Activated CD4-positive, CD25-positive, alpha-beta regulatory T cell treated with anti-CD3 and anti-CD28 coated beads, Interleukin-2, amount 50 U/mL, for 72 hours (primary cell): ENCODE results near the gene ZBTB16.

Experiments used
- DNase-seq: peaks from one replicate; pipeline ENCODE4 v3.0.0; 2021

Gene ZBTB16

GRCh38 chr11:114289779-114290178 lies 230.3 kb downstream of the ZBTB16 start:
- DNase-seq, result no peak

DNA sequence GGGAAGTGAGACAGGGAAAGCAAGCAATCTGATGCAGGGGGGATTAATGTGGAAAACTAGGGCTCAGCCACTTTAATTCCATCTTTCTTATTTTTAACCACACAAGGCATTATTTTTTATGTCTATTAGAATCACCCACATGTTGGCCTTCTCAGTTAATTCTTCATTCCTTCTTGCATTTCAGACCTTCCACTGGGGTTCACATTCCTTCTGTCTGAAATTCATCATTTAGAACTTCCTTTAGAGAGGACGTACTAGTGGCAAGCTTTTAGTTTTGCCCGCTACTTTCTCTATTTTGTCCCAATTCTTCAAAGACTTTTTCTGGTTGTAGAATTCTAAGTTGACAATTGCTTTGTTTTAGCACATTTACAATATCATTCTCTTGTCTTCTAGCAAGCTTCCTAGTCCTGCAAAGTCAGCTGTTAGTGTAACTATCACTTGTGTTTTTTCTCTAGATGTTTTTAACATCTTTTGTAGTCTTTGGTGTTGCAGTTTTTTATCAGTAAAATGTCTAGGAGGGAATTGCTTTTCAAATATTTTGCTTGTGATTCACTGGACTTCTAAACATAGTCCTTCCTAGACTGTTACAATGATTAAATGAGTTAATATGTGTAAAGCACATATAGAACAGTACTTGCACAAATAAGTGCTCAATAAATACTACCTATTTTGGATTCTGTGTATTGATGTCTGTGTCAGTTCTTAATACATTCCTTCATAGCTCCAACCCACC lies 231.2 kb downstream of the ZBTB16 start:
- no peak for DNase-seq

- DNase-seq, result no peak
Measured at GRCh38 chr11:114291381-114291780, 231.9 kb downstream of the ZBTB16 start.

DNA sequence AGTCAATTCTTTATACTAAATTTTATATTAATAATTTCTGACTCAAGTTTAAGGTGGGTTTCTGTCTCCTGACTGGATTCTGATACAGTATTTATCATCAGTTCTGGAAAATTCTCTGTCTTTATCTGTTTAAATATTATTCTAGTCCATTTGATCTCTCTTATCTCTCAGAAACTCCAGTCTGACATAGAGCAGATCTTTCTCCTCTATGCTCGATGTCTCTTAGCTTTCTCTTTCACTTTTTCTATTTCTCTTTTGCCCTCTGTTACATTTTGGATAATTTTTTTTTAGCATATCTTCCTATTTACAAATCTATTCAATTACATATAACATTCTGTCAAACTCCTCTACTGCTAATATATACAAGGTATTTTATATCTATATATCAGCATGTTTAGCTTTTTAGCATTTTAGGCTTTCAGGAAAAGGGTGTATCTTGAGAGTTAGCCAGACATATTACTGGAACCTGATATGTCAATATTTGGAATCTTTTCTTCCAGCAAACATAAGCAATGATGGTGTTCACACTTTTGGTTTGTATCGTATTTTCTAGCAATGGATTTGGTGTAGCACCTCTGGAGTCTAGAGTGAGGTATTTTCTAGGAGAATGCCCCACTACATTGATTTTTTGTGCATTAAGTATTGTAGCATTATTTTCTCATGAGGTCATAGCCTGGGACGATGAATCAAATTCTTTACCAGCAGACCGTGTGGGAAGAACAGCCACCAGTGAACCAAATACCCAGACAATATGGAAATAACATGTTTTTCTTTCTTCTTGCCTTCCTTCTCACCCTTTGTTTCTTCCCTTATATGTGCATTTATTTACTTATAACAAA lies 232.6 kb downstream of the ZBTB16 start:
- no peak for DNase-seq

DNA sequence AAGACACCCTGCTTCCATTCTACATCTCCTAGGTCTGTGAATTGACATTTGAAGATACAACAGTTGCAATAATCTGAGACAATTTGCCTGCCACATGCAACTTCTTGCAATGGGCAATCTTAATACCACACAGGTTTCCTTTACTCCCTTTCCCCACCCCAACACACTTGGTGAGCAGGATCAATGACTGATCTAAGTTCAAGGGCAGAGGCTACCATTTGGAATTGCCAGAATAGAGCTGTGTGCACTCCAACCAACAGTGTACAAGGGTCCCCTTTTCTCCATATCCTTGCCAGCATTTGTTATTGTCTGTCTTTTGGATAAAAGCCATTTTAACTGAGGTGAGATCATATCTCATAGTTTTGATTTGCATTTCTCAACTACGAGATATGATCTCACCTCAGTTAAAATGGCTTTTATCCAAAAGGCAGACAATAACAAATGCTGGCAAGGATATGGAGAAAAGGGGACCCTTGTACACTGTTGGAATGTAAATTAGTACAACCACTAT lies 233.7 kb downstream of the ZBTB16 start:
- DNase-seq, result no peak

DNA sequence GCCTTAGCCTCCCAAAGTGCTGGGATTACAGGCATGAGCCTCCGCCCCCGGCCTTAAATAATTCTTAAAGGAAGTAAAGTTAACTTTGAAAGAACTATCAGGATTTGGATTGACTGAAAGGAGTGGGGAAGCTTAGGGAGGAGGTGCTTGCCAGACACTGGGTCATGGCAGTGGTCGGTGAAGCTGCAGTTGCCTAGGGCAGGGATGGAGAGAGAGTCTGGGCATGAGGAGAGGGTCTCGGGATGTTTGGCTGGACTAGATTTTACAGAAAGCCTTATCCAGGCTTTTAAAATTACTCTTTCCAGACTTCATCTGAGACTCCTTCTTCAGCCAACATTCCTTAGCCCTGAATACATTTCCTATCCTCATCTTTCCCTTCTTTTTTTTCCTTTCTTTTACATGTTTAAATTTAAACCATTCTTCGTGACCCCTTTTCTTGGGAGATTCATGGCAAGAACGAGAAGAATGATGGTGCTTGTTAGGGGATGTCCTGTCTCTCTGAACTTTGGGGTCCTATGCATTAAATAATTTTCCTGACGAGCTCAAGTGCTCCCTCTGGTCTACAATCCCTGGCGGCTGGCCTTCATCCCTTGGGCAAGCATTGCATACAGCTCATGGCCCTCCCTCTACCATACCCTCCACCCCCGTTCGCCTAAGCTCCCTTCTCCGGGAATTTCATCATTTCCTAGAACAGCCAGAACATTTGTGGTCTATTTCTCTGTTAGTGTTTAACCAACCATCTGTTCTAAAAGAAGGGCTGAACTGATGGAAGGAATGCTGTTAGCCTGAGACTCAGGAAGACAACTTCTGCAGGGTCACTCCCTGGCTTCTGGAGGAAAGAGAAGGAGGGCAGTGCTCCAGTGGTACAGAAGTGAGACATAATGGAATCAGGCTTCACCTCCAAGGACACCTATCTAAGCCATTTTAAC lies 236.4 kb downstream of the ZBTB16 start, which contains the start of gene NNMT:
Gene NNMT, plus strand, starts transcription at position 724 of the 929 bp plus-strand sequence. Its CDS starts 158 bp downstream, at position 882.
- no peak for DNase-seq

GRCh38 chr11:114296605-114297372 lies 237.3 kb downstream of the ZBTB16 start:
- no peak for DNase-seq

DNA sequence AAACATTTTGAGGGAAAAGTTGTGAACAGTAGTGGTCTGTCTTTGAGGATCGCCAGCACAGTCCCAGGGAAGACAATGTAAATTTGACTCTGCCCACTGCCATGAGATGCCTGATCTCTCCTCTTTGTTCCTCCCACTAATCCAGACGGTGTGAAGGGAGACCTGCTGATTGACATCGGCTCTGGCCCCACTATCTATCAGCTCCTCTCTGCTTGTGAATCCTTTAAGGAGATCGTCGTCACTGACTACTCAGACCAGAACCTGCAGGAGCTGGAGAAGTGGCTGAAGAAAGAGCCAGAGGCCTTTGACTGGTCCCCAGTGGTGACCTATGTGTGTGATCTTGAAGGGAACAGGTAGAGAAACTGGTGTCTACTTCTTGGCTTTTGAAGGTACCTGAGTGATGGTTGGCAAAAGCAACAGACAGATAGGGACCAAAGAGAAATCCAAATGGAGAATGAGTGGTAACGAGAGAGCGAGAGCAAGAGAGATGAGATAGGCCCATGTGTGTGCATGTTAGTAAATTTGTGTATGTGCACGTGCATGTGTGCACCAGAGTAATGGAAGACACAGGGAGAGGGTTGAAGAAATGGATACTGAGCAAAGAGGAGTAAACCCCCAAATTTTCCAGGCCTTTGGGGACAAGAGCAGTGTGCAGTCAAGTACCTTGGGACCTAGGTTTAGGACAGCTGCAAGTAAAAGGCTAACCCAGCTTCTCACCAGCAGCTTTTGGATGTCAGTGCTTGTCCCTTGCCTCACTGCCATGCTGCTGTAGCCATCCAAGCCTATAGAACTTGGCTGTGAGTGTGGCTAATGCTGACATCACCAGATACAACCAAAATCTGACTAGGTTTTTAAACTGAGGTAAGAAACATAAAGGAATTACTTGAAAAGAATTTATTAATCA lies 238.5 kb downstream of the ZBTB16 start:
- no peak for DNase-seq

DNA sequence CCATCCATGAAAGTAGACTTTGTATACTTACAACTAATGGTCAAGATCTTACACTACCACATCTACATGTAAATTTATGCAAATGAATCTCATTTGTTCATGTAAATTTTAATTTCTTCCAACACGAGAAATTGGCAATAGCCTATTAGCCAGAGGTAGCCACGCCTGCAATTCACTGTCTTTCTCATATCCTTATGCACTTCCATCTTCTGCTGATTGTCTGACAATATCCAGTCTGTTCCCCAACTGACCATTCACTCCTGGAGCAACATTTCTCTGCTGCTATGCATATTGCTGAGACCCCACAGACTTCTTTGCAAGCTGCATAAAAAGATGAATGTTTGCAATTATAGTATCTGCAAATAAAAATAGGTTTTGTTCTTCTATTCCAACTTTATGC lies 239.2 kb downstream of the ZBTB16 start:
- DNase-seq, result no peak
